ENCODE measurements around the gene EFCC1.
"Not testable (repeated sequence)": the region's sequence is repeated elsewhere in the genome, so short reads cannot be mapped to it uniquely, and the experiment has no call there.

The EFCC1 gene

DNA sequence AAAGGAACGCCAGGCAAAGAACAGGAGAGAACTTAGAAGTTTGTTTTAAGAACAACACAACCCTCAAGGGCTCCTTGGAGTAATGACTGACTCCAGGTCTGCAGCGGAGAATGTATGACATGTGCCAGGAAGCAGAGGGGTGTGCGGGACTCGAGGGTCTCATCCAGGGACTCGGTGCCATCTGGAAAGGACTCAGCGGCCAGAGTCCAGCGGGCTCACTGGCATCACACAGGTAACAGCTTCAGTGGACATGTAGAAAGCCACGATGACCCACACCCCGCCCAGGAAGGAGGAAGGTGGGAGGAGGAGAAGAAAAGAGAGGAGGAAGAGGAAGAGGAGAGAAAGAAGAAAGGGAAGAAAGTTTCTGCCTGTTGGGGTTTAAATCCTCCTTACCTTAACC lies 80.9 kb downstream of the EFCC1 start:
- Mint-ChIP-seq H3K9me3 (no peaks in the 10 kb centered on the region), H3K4me1 (peaks cover 5% of the 10 kb centered on the region), H3K4me3 (no peak overlapping the region), H3K27ac (peak overlapping the region; percentile 49), H3K36me3 (peaks cover 19% of the 10 kb centered on the region)
- DNase-seq (ENCODE audit: low spot score in 2 of 2), result no peak
- ATAC-seq, result no peak

DNA sequence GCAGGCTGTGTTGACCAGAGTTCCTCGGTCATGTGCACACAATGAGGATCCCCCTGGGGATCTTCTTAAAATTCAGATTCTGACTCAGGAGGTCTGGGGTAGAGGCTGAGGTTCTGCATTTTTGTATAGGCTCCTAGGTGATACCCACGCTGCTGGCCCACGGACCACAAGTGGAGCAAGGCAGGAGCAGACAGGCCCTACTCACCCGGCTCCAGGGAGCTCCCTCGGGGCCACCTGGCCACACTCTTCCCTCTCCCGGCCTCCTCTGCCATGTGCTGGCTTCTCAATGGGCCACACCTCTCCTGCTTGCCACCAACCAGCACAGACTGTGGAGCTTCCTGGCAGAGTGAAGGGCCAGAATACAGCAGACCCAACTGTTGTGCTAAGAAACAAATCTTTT lies 83.4 kb downstream of the EFCC1 start:
- Mint-ChIP-seq H3K9me3 (no peaks in the 10 kb centered on the region), H3K27ac (peak overlapping the region; percentile 88), H3K4me3 (no peak overlapping the region), H3K36me3 (peaks cover 19% of the 10 kb centered on the region), H3K4me1 (peaks cover 5% of the 10 kb centered on the region)
- DNase-seq (ENCODE audit: low spot score in 2 of 2) (no peak), ATAC-seq (no peak)

- no peak overlapping the region for H3K4me3 Mint-ChIP-seq
- H3K9me3 Mint-ChIP-seq, result no peaks in the 10 kb centered on the region
- no peak for ATAC-seq
Measured at GRCh38 chr3:129085165-129085715, 84.1 kb downstream of the EFCC1 start.

DNA sequence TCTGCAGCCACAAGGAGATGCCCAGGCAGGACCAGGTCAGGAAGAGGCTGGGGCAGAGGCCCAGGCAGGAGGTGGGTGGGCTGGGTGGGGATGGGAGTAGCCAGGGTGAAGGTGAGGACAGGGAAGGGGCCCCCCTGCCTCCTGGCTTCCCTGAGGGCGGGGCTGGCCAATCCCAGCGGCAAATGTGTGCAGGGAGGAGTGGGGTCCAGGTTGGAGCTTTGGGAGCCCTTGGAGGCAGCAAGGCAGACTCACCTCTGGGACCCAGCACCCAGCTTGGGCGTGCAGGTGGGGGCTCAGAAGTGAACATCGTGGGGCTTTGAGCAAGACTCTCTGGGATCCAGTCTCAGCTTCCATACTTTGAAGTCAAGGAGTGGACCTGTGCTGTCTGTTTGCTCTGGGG lies 84.7 kb downstream of the EFCC1 start:
- DNase-seq (ENCODE audit: low spot score in 2 of 2) (no peak), ATAC-seq (no peak)
- H3K27ac Mint-ChIP-seq, result peak overlapping the region; percentile 88
- peaks cover 5% of the 10 kb centered on the region for H3K4me1 Mint-ChIP-seq
- H3K4me3 Mint-ChIP-seq, result no peak overlapping the region
- H3K36me3 Mint-ChIP-seq, result peaks cover 17% of the 10 kb centered on the region
- H3K9me3 Mint-ChIP-seq, result no peaks in the 10 kb centered on the region

More at GRCh38 chr3:129085165-129085715, 84.1 kb downstream of the EFCC1 start:
- H3K36me3 Mint-ChIP-seq, result peaks cover 19% of the 10 kb centered on the region
- peaks cover 5% of the 10 kb centered on the region for H3K4me1 Mint-ChIP-seq
- H3K27ac Mint-ChIP-seq, result peak overlapping the region; percentile 88
- DNase-seq (ENCODE audit: low spot score in 2 of 2), result no peak

DNA sequence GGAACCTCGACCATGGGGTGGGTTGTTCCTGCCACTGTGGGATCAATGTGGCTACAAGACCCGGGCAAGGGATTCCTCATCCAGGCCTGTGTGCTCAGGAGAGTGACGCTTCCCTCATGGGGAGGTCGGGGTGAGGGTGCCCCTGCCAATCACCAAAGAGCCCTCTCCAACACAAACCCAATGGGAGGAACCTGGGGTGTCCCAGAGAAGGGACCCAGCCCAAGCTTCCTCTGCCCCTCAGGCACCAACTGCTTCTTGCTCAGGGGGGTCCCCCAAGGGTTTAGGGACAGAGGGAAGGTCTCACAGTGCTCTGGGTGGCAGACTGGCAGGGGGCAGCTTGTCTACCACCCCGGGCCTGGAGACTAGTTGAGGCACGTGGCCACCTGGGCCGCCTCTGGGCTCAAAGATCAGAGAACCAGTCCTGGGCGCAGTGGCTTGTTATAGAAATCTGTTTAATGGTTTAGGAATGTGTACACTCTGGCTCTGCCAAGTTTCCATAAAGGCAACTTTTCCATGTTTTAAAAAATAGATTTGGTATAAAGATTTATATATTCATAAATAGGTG lies 86.1 kb downstream of the EFCC1 start:
- Mint-ChIP-seq H3K27ac (no peak overlapping the region), H3K36me3 (peaks cover 25% of the 10 kb centered on the region), H3K4me1 (peaks cover 5% of the 10 kb centered on the region), H3K4me3 (no peak overlapping the region), H3K9me3 (no peaks in the 10 kb centered on the region)
- DNase-seq (ENCODE audit: low spot score in 2 of 2) (no peak), ATAC-seq (no peak)

DNA sequence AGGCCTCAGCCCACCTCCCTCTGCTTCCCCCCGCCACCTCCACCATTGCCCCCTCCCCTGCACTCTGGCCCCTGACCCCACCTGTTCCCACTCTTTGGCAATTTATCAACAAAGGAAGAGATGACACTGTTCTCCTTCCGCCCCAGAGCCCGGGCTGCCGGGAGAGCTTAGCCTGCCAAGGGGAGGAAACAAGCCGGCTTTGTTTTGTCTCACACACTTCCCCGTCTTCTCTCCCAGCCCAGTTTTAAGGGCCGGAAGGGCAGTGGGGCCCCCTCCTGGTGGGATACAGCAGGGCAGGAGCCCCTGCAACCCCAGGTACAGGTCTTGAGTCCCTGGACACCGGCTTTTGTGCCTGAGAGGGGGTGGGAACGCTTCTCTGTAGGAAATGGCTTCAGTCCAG lies 86.8 kb downstream of the EFCC1 start:
- not testable (repeated sequence) for H3K4me3 Mint-ChIP-seq; H3K4me1 Mint-ChIP-seq; DNase-seq (ENCODE audit: low spot score in 2 of 2); H3K27ac Mint-ChIP-seq; H3K9me3 Mint-ChIP-seq
- H3K36me3 Mint-ChIP-seq, result peaks cover 32% of the 10 kb centered on the region
- ATAC-seq, result peak; percentile 48

- H3K36me3 Mint-ChIP-seq, result peaks cover 36% of the 10 kb centered on the region
- peak; percentile 3 for ATAC-seq
- H3K4me3 Mint-ChIP-seq; H3K27ac Mint-ChIP-seq; DNase-seq (ENCODE audit: low spot score in 2 of 2); H3K4me1 Mint-ChIP-seq; H3K9me3 Mint-ChIP-seq: not testable (repeated sequence)
Measured at GRCh38 chr3:129088312-129088711, 87.2 kb downstream of the EFCC1 start.
